ENCODE data around the gene TREM2.

DNA sequence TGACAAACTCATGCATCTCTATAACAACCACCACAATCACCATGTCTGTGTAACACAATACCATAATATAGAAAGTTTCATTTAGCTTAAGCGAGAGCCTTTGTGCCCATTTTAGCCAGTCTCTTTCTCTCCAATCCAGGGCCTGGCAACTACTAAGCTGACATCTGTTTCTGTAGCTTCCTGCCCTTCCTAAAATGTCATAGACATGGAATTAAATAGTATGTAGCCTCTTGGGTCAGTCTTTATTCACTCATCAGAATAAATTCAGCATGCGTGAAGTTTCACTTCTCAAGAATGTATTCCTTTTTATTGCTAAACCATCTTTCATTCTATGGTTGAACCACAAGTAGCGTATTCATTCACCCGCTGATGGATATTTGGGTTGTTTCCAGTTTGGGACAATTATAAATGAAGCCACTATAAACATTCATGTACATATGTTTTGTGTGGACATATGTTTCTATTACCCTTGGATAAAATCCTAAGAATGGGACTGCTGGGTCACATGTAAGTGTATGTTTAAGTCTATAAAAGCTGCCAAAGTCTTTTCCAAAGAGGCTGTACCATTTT is 1.7 kb upstream of the TREM2 start:
- TF ChIP-seq, protein P1, sequence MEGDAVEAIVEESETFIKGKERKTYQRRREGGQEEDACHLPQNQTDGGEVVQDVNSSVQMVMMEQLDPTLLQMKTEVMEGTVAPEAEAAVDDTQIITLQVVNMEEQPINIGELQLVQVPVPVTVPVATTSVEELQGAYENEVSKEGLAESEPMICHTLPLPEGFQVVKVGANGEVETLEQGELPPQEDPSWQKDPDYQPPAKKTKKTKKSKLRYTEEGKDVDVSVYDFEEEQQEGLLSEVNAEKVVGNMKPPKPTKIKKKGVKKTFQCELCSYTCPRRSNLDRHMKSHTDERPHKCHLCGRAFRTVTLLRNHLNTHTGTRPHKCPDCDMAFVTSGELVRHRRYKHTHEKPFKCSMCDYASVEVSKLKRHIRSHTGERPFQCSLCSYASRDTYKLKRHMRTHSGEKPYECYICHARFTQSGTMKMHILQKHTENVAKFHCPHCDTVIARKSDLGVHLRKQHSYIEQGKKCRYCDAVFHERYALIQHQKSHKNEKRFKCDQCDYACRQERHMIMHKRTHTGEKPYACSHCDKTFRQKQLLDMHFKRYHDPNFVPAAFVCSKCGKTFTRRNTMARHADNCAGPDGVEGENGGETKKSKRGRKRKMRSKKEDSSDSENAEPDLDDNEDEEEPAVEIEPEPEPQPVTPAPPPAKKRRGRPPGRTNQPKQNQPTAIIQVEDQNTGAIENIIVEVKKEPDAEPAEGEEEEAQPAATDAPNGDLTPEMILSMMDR (conservative IDR thresholded peaks at IDR 0.05 in 1 of 2, IDR thresholded peaks at IDR 0.05 in 1 of 2; ENCODE audit: extremely low read depth in 1 of 2, insufficient read depth in 1 of 2, low read depth in 1 of 2, low read length in 2 of 2), result no peak
- no peak for TF ChIP-seq EZH2 (IDR thresholded peaks at IDR 0.05; ENCODE audit: borderline replicate concordance, low read length)
